ENCODE results near the gene PLET1.
A peak's percentile ranks its signal among the peaks of the same experiment; 100 is the strongest.

PLET1 gene

DNA sequence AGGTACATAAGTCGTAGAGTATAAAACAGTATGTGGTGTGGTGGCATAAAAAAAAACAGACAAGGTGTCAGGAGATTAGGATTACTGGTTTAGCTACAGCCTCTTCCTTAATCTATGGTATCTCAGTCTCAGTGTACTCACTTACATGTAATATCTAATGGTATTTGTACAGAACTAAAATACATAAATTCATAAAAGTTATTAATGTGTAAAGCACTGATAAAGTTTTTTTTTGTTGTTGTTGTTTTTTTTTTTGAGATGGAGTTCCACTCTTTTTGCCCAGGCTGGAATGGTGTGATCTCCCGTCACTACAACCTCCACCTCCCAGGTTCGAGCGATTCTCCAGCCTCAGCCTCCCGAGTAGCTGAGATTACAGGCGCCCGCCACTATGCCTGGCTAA, 31.5 kb downstream of the PLET1 start:
- TF ChIP-seq, protein P1, sequence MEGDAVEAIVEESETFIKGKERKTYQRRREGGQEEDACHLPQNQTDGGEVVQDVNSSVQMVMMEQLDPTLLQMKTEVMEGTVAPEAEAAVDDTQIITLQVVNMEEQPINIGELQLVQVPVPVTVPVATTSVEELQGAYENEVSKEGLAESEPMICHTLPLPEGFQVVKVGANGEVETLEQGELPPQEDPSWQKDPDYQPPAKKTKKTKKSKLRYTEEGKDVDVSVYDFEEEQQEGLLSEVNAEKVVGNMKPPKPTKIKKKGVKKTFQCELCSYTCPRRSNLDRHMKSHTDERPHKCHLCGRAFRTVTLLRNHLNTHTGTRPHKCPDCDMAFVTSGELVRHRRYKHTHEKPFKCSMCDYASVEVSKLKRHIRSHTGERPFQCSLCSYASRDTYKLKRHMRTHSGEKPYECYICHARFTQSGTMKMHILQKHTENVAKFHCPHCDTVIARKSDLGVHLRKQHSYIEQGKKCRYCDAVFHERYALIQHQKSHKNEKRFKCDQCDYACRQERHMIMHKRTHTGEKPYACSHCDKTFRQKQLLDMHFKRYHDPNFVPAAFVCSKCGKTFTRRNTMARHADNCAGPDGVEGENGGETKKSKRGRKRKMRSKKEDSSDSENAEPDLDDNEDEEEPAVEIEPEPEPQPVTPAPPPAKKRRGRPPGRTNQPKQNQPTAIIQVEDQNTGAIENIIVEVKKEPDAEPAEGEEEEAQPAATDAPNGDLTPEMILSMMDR (IDR thresholded peaks at IDR 0.05; ENCODE audit: insufficient read depth, missing control alignments): no peak
- FAIRE-seq: no peak
- no peak for DNase-seq (ENCODE audit: insufficient read length, low spot score)

DNA sequence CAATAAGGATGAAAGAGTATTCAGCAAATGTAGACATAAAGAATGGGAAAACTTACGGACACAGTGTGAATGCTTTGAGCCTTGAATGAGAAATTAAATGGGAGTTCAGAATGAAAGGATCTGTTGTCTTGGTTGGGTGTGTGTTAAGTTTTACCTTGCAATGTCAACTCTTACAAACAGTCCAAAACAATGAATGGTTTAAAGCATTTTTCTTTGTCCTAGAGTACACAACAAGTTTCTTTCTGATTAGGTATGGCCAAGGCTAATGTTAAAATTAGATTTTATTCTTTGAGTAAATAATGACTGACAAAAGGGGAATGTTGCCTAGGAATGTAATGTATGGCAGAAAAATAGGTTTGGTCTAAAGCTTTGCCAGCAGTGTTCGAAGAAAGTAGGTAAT, 32.0 kb downstream of the PLET1 start:
- DNase-seq (ENCODE audit: insufficient read length, low spot score) (no peak), FAIRE-seq (no peak)
- TF ChIP-seq, protein P1 (IDR thresholded peaks at IDR 0.05; ENCODE audit: insufficient read depth, missing control alignments): no peak

DNA sequence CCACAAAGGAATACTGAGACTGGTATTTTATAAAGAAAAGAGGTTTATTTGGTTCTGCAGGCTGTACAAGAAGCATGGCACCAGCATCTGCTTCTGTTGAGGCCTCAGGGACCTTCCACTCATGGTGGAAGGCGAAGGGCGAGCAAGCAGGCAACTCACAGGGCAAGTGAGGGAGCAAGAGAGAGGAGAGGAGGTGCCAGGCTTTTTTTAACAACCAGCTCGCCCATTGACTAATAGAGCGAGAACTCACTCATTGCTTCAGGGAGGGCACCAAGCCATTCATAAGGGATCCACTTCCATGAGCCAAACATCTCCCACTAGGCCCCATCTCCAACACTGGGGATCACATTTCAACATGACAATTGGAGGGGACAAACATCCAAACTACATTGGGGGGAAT, 33.2 kb downstream of the PLET1 start:
- no peak for FAIRE-seq
- TF ChIP-seq, protein P1 (IDR thresholded peaks at IDR 0.05; ENCODE audit: insufficient read depth, missing control alignments): no peak

DNA sequence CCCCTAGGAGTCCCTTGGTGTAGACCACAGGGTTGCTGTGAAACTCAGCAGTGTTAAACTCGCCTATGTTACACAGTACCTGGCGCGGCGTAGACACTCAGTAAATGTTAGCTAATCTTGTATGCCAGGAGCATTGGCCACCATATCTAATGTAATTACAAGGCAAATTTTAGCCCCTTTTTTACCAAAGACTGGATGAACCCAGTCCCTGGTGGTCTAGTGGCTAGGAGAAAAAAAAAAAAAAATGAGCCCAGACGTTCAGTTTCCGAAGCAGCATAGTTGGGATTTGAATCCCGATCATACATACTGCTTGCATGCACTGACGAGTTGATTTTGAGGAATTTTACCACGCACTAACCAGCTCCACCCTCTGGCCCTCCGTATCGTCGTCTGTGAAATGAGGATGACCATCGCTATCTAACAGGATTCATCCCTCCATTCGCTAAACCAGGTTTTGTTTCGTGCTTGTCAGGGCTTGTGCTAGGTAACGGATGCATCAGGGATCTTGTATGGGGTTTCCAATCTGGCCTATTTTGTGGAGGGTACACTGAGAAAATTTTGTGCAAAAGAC, 33.7 kb downstream of the PLET1 start:
- DNase-seq (ENCODE audit: insufficient read length, low spot score): no peak

More for the DNA sequence above, 33.2 kb downstream of the PLET1 start:
- DNase-seq (ENCODE audit: insufficient read length, low spot score): no peak

GRCh38 chr11:112226062-112226830, 34.4 kb downstream of the PLET1 start, which contains the start of gene PTS:
TSS of gene PTS (plus strand) at chr11:112226428. CDS start at chr11:112226444, 16 bp downstream.
- FAIRE-seq (no peak), DNase-seq (ENCODE audit: insufficient read length, low spot score) (peak; percentile 81)
- TF ChIP-seq, protein P1 (IDR thresholded peaks at IDR 0.05; ENCODE audit: insufficient read depth, missing control alignments): no peak

More for the DNA sequence above, 33.7 kb downstream of the PLET1 start:
- FAIRE-seq: no peak
- TF ChIP-seq, protein P1 (IDR thresholded peaks at IDR 0.05; ENCODE audit: insufficient read depth, missing control alignments): no peak

GRCh38 chr11:112225753-112226061, 35.0 kb downstream of the PLET1 start:
- TF ChIP-seq, protein P1 (IDR thresholded peaks at IDR 0.05; ENCODE audit: insufficient read depth, missing control alignments): no peak
- no peak for FAIRE-seq
- no peak for DNase-seq (ENCODE audit: insufficient read length, low spot score)
